GM23338 (cell line): ENCODE results near the gene POR. TPM values are rescaled to one million over a fixed set of nuclear protein-coding genes. Genes with fewer than 3 reads are reported as not detected.

Experiments
- ATAC-seq: fragments of 200-7000 bp; cut with Tn5 transposase; 3 replicates; pipeline ENCODE4 v1.9.1; 2020
- DNase-seq: peaks from one replicate; pipeline ENCODE4 v3.0.0-alpha.2; 2015; ENCODE audit warnings: low spot score
- H2AFZ ChIP-seq: fragments of 200-600 bp; sonication (generic); 2 replicates; pipeline ENCODE4 v1.8.0; 2016; ENCODE audit warnings: antibody characterized with exemption, mild to moderate bottlenecking, moderate library complexity
- H3F3A ChIP-seq: fragments of 200-600 bp; sonication (generic); replicated peaks from 2 replicates; pipeline ENCODE4 v1.8.0; 2017; ENCODE audit warnings: antibody characterized with exemption, mixed run types, low read depth
- H3K27ac ChIP-seq: fragments of 200-600 bp; sonication (generic); 2 replicates; pipeline ENCODE4 v1.6.1; 2016; ENCODE audit warnings: low read depth
- H3K27me3 ChIP-seq: fragments of 200-600 bp; sonication (generic); 2 replicates; pipeline ENCODE4 v1.8.0; 2016; ENCODE audit warnings: mild to moderate bottlenecking, mixed run types, moderate library complexity; ENCODE audit not compliant: insufficient read depth
- H3K36me3 ChIP-seq: fragments of 200-600 bp; sonication (generic); 2 replicates; pipeline ENCODE4 v1.8.0; 2016; ENCODE audit warnings: mild to moderate bottlenecking; ENCODE audit not compliant: insufficient read depth
- H3K4me1 ChIP-seq: fragments of 200-600 bp; sonication (generic); 2 replicates; pipeline ENCODE4 v1.8.0; 2016; ENCODE audit warnings: mild to moderate bottlenecking, moderate library complexity; ENCODE audit not compliant: insufficient read depth
- H3K4me2 ChIP-seq: fragments of 200-600 bp; sonication (generic); 2 replicates; pipeline ENCODE4 v1.7.1; 2017; ENCODE audit warnings: mixed run types
- H3K4me3 ChIP-seq: fragments of 200-600 bp; sonication (generic); 2 replicates; pipeline ENCODE4 v1.6.1; 2016; ENCODE audit warnings: mixed run types
- H3K79me2 ChIP-seq: fragments of 200-600 bp; sonication (generic); replicated peaks from 2 replicates; pipeline ENCODE4 v1.8.0; 2017; ENCODE audit warnings: mild to moderate bottlenecking; ENCODE audit not compliant: insufficient read depth
- H3K9me2 ChIP-seq: fragments of 200-600 bp; sonication (generic); 2 replicates; pipeline ENCODE4 v1.8.0; 2017; ENCODE audit not compliant: insufficient read depth
- H4K20me1 ChIP-seq: fragments of 200-600 bp; sonication (generic); replicated peaks from 2 replicates; pipeline ENCODE4 v1.8.0; 2017; ENCODE audit warnings: mild to moderate bottlenecking; ENCODE audit not compliant: insufficient read depth
- H3K27ac Mint-ChIP-seq: 2 replicates; pipeline ENCODE4 v1.8.0; 2020; ENCODE audit warnings: inconsistent platforms, mild to moderate bottlenecking, moderate library complexity, mixed read lengths
- H3K27me3 Mint-ChIP-seq: 3 replicates; pipeline ENCODE4 v1.8.0; 2022; ENCODE audit warnings: low read depth, mild to moderate bottlenecking, moderate library complexity, mixed read lengths, inconsistent platforms; ENCODE audit not compliant: insufficient read depth, poor library complexity
- H3K36me3 Mint-ChIP-seq: 3 replicates; pipeline ENCODE4 v1.8.0; 2021; ENCODE audit warnings: low read depth, mild to moderate bottlenecking, inconsistent platforms, moderate library complexity, mixed read lengths
- H3K4me1 Mint-ChIP-seq: 3 replicates; pipeline ENCODE4 v1.8.0; 2020; ENCODE audit warnings: mild to moderate bottlenecking, inconsistent platforms, mixed read lengths
- H3K4me3 Mint-ChIP-seq: 3 replicates; pipeline ENCODE4 v1.8.0; 2021; ENCODE audit warnings: moderate library complexity, mild to moderate bottlenecking, inconsistent platforms, mixed read lengths
- H3K9me3 Mint-ChIP-seq: 3 replicates; pipeline ENCODE4 v1.8.0; 2020; ENCODE audit warnings: moderate library complexity, mild to moderate bottlenecking, inconsistent platforms, mixed read lengths
- CREB1 ChIP-seq: fragments of 250-450 bp; sonication (Bioruptor Pico); IDR thresholded peaks from 2 replicates; pipeline ENCODE4 v1.5.0; 2020; ENCODE audit warnings: low read depth, mild to moderate bottlenecking, moderate library complexity
- ETS1 ChIP-seq: IDR thresholded peaks from 2 replicates; pipeline ENCODE4 v1.6.1; 2016; ENCODE audit warnings: antibody characterized with exemption
- EZH2phosphoT487 ChIP-seq: fragments of 200-600 bp; sonication (generic); IDR thresholded peaks from one replicate; pipeline ENCODE4 v1.8.1; 2018; ENCODE audit warnings: antibody characterized with exemption; ENCODE audit not compliant: unreplicated experiment
- JUNB ChIP-seq: IDR thresholded peaks from one replicate; pipeline ENCODE4 v1.6.1; 2016; ENCODE audit warnings: antibody characterized with exemption; ENCODE audit not compliant: unreplicated experiment
- NANOG ChIP-seq: IDR thresholded peaks from 2 replicates; pipeline ENCODE4 v1.6.1; 2016; ENCODE audit warnings: antibody characterized with exemption, borderline replicate concordance
- STAT1 ChIP-seq: IDR thresholded peaks from one replicate; pipeline ENCODE4 v1.6.1; 2016; ENCODE audit warnings: antibody characterized with exemption; ENCODE audit not compliant: unreplicated experiment
- ZNF114 ChIP-seq: fragments of 250-450 bp; sonication (Bioruptor Pico); IDR thresholded peaks from 2 replicates; pipeline ENCODE4 v1.5.0; 2020; ENCODE audit warnings: mild to moderate bottlenecking, moderate library complexity
- polyA plus RNA-seq: library from polyadenylated mRNA; unstranded; fragments of >200 nt; fragmentation: Nextera tagmentation; extraction: Ambion mirVana; gene quantifications from 2 replicates; pipeline ENCODE4 v1.2.1, GENCODE V29; 2016
- total RNA-seq: library from RNA; depleted of rRNA; stranded (reverse); fragments of >200 nt; shearing (Covaris generic); gene quantifications from 2 replicates; pipeline ENCODE4 v1.2.3, GENCODE V29; 2014
- TF ChIP-seq, protein P1 (sequence below), 2 experiments: fragments of 200-600 bp in 1 of 2; sonication (generic) in 1 of 2; conservative IDR thresholded peaks; 2 replicates each; pipeline versions ENCODE4 v1.5.1 to v1.6.1; 2016 to 2017; ENCODE audit warnings: antibody characterized with exemption in 2 of 2, low read depth in 2 of 2, mild to moderate bottlenecking in 2 of 2, moderate library complexity in 1 of 2
- TF ChIP-seq, protein P2 (sequence below): fragments of 250-450 bp; sonication (Bioruptor Pico); IDR thresholded peaks from 2 replicates; pipeline ENCODE4 v1.5.0; 2020; ENCODE audit warnings: mild to moderate bottlenecking, moderate library complexity

Gene POR
- total and polyA plus RNA-seq, 2 experiments from 2014 or later = 126 to 164 TPM

DNA sequence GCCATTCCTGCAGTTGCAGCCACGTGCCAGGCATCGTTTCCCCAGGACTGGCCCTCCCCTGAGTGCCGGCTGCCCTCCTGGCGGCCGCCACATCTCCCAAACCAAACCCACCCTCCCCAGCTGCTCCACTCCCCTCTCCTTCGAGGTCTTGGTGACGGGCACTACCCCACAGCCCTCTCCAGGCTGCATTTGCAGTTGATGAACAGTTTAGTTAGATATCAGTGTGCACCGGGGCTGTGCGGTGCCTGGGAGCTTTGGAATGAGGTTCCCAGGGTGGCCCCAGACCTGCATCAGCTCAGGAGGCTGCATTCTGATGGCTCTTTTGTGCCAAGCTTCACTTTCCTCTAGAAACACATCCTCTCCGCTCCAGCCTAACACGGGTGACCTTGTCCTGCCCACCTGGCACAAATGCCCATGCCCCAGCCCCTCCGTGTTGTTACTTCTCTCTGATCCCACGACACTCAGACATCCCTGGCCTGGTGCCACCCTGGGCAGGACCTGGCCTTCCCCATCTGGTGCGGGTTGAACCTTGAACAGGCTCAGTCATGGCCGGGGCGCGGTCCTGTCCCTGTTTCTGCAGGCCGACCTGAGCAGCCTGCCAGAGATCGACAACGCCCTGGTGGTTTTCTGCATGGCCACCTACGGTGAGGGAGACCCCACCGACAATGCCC, 64.9 kb downstream of the POR start:
- Histone ChIP-seq H3K9me2 (no peaks in the 10 kb centered on the region), H3K27ac (no peak overlapping the region), H3K36me3 (no peaks in the 10 kb centered on the region; the same call in 1 of the 2 replicates), H2AFZ (no peak overlapping the region), H3K79me2 (no peaks in the 10 kb centered on the region), H3F3A (no peaks in the 10 kb centered on the region), H3K4me2 (no peak overlapping the region), H4K20me1 (0 out of 2 replicates have a peak, but pooled peaks cover 4% of the 10 kb centered on the region), H3K4me1 (no peaks in the 10 kb centered on the region), H3K27me3 (no peaks in the 10 kb centered on the region), H3K4me3 (no peak overlapping the region)
- no peak for ATAC-seq
- Mint-ChIP-seq H3K4me3 (no peak overlapping the region), H3K36me3 (peaks cover 21% of the 10 kb centered on the region), H3K27ac (0 out of 2 replicates have a peak overlapping the region, but pooled peaks have one; percentile 83), H3K27me3 (peaks cover 7% of the 10 kb centered on the region), H3K9me3 (no peaks in the 10 kb centered on the region), H3K4me1 (no peaks in the 10 kb centered on the region)
- TF ChIP-seq ETS1 (no peak), CREB1 (no peak), JUNB (no peak), NANOG (no peak), ZNF114 (CRISPR knock-in tag) (no peak), STAT1 (no peak)
- TF ChIP-seq, protein P1, sequence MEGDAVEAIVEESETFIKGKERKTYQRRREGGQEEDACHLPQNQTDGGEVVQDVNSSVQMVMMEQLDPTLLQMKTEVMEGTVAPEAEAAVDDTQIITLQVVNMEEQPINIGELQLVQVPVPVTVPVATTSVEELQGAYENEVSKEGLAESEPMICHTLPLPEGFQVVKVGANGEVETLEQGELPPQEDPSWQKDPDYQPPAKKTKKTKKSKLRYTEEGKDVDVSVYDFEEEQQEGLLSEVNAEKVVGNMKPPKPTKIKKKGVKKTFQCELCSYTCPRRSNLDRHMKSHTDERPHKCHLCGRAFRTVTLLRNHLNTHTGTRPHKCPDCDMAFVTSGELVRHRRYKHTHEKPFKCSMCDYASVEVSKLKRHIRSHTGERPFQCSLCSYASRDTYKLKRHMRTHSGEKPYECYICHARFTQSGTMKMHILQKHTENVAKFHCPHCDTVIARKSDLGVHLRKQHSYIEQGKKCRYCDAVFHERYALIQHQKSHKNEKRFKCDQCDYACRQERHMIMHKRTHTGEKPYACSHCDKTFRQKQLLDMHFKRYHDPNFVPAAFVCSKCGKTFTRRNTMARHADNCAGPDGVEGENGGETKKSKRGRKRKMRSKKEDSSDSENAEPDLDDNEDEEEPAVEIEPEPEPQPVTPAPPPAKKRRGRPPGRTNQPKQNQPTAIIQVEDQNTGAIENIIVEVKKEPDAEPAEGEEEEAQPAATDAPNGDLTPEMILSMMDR (conservative IDR thresholded peaks at IDR 0.05; ENCODE audit: low read depth in 2 of 2) = no peak
- no peak for DNase-seq

DNA sequence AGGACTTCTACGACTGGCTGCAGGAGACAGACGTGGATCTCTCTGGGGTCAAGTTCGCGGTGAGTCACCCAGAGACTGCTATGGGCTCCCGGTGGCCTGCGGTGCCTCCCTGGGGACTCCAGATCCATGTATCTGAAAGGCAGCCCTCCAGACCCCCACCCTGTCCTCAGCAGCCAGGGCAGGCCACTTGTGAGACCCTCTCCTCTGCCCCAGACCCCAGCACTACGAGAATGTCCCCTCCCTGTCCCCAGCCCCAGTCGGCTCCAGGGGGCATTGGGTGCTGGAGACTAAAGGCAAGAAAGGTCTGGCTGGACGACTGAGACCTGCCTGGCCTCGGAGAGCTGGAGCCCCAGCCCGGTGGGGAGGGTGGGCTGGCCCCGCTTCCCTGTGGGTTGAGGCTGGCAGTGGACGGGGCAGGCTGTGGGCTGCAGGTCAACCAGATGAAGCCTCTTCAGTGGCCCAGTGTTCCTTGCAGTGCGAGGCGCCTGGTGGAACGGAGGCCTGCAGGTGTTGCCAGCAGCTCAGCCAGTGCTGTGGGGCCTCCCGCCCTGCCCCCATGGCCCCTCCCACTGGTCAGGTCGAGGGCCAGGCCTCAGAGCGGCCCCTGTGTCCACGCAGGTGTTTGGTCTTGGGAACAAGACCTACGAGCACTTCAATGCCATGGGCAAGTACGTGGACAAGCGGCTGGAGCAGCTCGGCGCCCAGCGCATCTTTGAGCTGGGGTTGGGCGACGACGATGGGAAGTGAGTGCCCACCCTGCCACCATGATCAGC, 65.7 kb downstream of the POR start:
- Histone ChIP-seq H3K9me2 (no peaks in the 10 kb centered on the region), H3K27ac (no peak overlapping the region), H3K4me3 (no peak overlapping the region), H3F3A (no peaks in the 10 kb centered on the region), H3K4me1 (no peaks in the 10 kb centered on the region), H3K79me2 (no peaks in the 10 kb centered on the region), H3K27me3 (no peaks in the 10 kb centered on the region), H3K4me2 (no peak overlapping the region), H3K36me3 (no peaks in the 10 kb centered on the region; the same call in 1 of the 2 replicates), H2AFZ (no peak overlapping the region), H4K20me1 (0 out of 2 replicates have a peak, but pooled peaks cover 4% of the 10 kb centered on the region)
- DNase-seq (no peak), ATAC-seq (no peak)
- H3K9me3 Mint-ChIP-seq = no peaks in the 10 kb centered on the region
- H3K27ac Mint-ChIP-seq = no peak overlapping the region
- H3K36me3 Mint-ChIP-seq = peaks cover 20% of the 10 kb centered on the region
- H3K4me1 Mint-ChIP-seq = no peaks in the 10 kb centered on the region
- peaks cover 7% of the 10 kb centered on the region for H3K27me3 Mint-ChIP-seq
- H3K4me3 Mint-ChIP-seq = no peak overlapping the region
- TF ChIP-seq EZH2phosphoT487 (no peak), ETS1 (no peak)
- TF ChIP-seq, protein P2, sequence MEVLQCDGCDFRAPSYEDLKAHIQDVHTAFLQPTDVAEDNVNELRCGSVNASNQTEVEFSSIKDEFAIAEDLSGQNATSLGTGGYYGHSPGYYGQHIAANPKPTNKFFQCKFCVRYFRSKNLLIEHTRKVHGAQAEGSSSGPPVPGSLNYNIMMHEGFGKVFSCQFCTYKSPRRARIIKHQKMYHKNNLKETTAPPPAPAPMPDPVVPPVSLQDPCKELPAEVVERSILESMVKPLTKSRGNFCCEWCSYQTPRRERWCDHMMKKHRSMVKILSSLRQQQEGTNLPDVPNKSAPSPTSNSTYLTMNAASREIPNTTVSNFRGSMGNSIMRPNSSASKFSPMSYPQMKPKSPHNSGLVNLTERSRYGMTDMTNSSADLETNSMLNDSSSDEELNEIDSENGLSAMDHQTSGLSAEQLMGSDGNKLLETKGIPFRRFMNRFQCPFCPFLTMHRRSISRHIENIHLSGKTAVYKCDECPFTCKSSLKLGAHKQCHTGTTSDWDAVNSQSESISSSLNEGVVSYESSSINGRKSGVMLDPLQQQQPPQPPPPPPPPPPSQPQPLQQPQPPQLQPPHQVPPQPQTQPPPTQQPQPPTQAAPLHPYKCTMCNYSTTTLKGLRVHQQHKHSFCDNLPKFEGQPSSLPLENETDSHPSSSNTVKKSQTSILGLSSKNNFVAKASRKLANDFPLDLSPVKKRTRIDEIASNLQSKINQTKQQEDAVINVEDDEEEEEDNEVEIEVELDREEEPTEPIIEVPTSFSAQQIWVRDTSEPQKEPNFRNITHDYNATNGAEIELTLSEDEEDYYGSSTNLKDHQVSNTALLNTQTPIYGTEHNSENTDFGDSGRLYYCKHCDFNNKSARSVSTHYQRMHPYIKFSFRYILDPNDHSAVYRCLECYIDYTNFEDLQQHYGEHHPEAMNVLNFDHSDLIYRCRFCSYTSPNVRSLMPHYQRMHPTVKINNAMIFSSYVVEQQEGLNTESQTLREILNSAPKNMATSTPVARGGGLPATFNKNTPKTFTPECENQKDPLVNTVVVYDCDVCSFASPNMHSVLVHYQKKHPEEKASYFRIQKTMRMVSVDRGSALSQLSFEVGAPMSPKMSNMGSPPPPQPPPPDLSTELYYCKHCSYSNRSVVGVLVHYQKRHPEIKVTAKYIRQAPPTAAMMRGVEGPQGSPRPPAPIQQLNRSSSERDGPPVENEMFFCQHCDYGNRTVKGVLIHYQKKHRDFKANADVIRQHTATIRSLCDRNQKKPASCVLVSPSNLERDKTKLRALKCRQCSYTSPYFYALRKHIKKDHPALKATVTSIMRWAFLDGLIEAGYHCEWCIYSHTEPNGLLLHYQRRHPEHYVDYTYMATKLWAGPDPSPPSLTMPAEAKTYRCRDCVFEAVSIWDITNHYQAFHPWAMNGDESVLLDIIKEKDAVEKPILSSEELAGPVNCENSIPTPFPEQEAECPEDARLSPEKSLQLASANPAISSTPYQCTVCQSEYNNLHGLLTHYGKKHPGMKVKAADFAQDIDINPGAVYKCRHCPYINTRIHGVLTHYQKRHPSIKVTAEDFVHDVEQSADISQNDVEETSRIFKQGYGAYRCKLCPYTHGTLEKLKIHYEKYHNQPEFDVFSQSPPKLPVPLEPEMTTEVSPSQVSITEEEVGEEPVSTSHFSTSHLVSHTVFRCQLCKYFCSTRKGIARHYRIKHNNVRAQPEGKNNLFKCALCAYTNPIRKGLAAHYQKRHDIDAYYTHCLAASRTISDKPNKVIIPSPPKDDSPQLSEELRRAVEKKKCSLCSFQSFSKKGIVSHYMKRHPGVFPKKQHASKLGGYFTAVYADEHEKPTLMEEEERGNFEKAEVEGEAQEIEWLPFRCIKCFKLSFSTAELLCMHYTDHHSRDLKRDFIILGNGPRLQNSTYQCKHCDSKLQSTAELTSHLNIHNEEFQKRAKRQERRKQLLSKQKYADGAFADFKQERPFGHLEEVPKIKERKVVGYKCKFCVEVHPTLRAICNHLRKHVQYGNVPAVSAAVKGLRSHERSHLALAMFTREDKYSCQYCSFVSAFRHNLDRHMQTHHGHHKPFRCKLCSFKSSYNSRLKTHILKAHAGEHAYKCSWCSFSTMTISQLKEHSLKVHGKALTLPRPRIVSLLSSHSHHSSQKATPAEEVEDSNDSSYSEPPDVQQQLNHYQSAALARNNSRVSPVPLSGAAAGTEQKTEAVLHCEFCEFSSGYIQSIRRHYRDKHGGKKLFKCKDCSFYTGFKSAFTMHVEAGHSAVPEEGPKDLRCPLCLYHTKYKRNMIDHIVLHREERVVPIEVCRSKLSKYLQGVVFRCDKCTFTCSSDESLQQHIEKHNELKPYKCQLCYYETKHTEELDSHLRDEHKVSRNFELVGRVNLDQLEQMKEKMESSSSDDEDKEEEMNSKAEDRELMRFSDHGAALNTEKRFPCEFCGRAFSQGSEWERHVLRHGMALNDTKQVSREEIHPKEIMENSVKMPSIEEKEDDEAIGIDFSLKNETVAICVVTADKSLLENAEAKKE (CRISPR knock-in tag) = no peak
